Measurements from ENCODE around the gene ARHGAP23. TPM values are rescaled to one million over a fixed set of nuclear protein-coding genes. Genes with fewer than 3 reads are reported as not detected.

Gene ARHGAP23
- total RNA-seq, 2 donors from 2014 or later: 9.4 to 18.0 TPM

DNA sequence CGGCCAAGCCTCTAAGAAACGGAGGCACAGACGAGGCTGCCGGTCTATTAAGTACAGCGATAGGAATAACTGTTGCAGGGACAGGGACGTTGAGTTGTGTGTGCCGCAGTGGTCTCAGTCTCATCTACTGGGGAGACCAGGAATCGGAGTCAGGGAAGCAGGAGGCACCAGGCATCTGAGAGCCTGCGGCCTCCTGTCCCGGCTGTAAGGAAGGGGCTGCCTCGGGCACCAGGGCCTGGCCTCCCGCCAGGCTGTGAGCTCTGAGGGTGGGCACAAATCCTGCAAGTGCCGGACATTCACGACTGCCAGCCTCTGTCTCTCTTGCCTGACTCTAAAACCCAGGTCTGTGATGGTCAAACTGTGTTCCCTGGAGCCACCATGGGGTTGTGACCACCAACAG lies 76.0 kb downstream of the ARHGAP23 start:
- H3K36me3 ChIP-seq (ENCODE audit: control insufficient read depth, insufficient read depth, low read length): no peaks in the 10 kb centered on the region
- Mint-ChIP-seq H3K4me1 (peaks cover 7% of the 10 kb centered on the region), H3K4me3 (no peak overlapping the region), H3K27me3 (ENCODE audit: insufficient read depth) (peaks cover 14% of the 10 kb centered on the region), H3K9me3 (no peaks in the 10 kb centered on the region), H3K36me3 (ENCODE audit: low read depth) (peaks cover 10% of the 10 kb centered on the region), H3K27ac (no peak overlapping the region)
- no peak overlapping the region for H3K9ac ChIP-seq (ENCODE audit: extremely low read depth, low read length, poor library complexity, severe bottlenecking)
- no peaks in the 10 kb centered on the region for H3K9me3 ChIP-seq (ENCODE audit: control insufficient read depth, low read length)
- H3K27ac ChIP-seq (ENCODE audit: low read depth, low read length): no peak overlapping the region
- H3K27me3 ChIP-seq (ENCODE audit: control insufficient read depth, insufficient read depth, low read length, poor library complexity, severe bottlenecking): peaks cover 1% of the 10 kb centered on the region
- DNase-seq: no peak
- no peak overlapping the region for H3K4me3 ChIP-seq (ENCODE audit: low read length)
- H3K4me1 ChIP-seq (ENCODE audit: control insufficient read depth, insufficient read depth, low read length): no peaks in the 10 kb centered on the region
- 91 to 99% methylated on average over 12 to 14 of the region's 14 CpGs for WGBS, 2 experiments (ENCODE audit: insufficient coverage in 1 of 2, insufficient read length in 1 of 2)
- TF ChIP-seq, protein P1, sequence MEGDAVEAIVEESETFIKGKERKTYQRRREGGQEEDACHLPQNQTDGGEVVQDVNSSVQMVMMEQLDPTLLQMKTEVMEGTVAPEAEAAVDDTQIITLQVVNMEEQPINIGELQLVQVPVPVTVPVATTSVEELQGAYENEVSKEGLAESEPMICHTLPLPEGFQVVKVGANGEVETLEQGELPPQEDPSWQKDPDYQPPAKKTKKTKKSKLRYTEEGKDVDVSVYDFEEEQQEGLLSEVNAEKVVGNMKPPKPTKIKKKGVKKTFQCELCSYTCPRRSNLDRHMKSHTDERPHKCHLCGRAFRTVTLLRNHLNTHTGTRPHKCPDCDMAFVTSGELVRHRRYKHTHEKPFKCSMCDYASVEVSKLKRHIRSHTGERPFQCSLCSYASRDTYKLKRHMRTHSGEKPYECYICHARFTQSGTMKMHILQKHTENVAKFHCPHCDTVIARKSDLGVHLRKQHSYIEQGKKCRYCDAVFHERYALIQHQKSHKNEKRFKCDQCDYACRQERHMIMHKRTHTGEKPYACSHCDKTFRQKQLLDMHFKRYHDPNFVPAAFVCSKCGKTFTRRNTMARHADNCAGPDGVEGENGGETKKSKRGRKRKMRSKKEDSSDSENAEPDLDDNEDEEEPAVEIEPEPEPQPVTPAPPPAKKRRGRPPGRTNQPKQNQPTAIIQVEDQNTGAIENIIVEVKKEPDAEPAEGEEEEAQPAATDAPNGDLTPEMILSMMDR (conservative IDR thresholded peaks at IDR 0.05): no peak

DNA sequence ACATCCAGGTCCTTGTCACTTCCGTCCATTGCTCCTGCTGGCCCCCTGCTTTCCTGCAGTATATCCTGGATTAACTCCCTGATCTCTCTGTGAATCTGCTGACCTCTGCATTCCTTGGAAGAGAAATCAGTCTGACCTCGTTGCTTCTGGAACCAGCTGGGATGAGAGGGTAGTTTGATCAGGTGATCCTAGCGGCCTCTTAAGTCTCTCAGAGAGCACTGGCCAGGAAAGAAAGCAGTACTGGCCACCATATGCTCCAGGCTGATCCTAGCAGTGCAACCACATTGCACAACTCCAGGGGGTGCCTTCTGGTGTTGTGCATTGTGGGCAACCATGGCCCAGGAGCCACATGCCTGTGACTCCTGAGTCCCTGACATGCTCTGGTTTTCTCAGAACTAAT lies 79.2 kb downstream of the ARHGAP23 start:
- 84 to 86% methylated on average over 3 of the region's 3 CpGs for WGBS, 2 experiments (ENCODE audit: insufficient coverage in 1 of 2, insufficient read length in 1 of 2)
- Mint-ChIP-seq H3K9me3 (no peaks in the 10 kb centered on the region), H3K27ac (no peak overlapping the region), H3K4me1 (peaks cover 14% of the 10 kb centered on the region), H3K36me3 (ENCODE audit: low read depth) (peaks cover 5% of the 10 kb centered on the region), H3K4me3 (no peak overlapping the region), H3K27me3 (ENCODE audit: insufficient read depth) (peaks cover 39% of the 10 kb centered on the region)
- no peak overlapping the region for H3K9ac ChIP-seq (ENCODE audit: extremely low read depth, low read length, poor library complexity, severe bottlenecking)
- H3K4me3 ChIP-seq (ENCODE audit: low read length): no peak overlapping the region
- H3K36me3 ChIP-seq (ENCODE audit: control insufficient read depth, insufficient read depth, low read length): no peaks in the 10 kb centered on the region
- H3K27ac ChIP-seq (ENCODE audit: low read depth, low read length): no peak overlapping the region
- no peak for DNase-seq
- H3K4me1 ChIP-seq (ENCODE audit: control insufficient read depth, insufficient read depth, low read length): no peaks in the 10 kb centered on the region
- no peaks in the 10 kb centered on the region for H3K9me3 ChIP-seq (ENCODE audit: control insufficient read depth, low read length)
- TF ChIP-seq, protein P1 (conservative IDR thresholded peaks at IDR 0.05): no peak
- H3K27me3 ChIP-seq (ENCODE audit: control insufficient read depth, insufficient read depth, low read length, poor library complexity, severe bottlenecking): peaks cover 32% of the 10 kb centered on the region

DNA sequence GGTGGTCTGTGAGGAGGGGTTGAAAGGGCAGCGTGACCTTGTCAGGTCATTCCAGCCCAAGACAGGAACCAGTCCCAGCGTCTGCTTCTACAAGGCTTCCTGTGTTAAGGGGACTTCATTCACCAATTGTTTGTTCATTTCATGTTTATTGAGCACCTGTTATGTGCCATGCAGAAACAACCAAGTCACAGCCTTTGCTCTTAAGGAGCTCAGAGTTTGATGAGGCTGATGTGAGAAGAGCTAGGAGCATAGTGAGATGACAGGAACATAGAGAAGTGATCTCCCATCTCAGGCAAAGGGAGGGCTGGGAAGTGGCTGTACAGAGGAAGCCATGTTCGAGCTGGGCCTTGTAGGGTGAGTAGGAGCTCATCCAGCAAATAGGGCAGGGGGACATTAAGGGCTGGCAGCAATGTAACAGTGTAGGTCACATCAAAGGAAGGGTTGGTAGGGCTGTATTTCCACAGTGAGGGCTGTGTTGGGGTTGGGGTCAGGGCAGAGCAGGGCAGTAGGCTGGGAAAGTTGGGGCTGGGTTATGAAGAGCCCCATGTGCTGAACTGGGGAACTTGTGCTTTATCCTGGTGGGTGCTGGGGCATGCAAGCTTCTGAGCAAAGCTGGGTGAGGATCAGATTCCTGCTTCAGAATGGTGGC lies 79.8 kb downstream of the ARHGAP23 start:
- TF ChIP-seq, protein P1 (conservative IDR thresholded peaks at IDR 0.05): no peak
- peak; percentile 56 for DNase-seq
- H3K27me3 ChIP-seq (ENCODE audit: control insufficient read depth, insufficient read depth, low read length, poor library complexity, severe bottlenecking): peaks cover 35% of the 10 kb centered on the region
- Mint-ChIP-seq H3K36me3 (ENCODE audit: low read depth) (peaks cover under 1% of the 10 kb centered on the region), H3K4me1 (peaks cover 14% of the 10 kb centered on the region), H3K27me3 (ENCODE audit: insufficient read depth) (peaks cover 43% of the 10 kb centered on the region), H3K9me3 (no peaks in the 10 kb centered on the region), H3K4me3 (no peak overlapping the region), H3K27ac (no peak overlapping the region)
- no peak overlapping the region for H3K9ac ChIP-seq (ENCODE audit: extremely low read depth, low read length, poor library complexity, severe bottlenecking)
- no peaks in the 10 kb centered on the region for H3K36me3 ChIP-seq (ENCODE audit: control insufficient read depth, insufficient read depth, low read length)
- H3K27ac ChIP-seq (ENCODE audit: low read depth, low read length): no peak overlapping the region
- 85 to 89% methylated on average over 3 of the region's 3 CpGs for WGBS, 2 experiments (ENCODE audit: insufficient coverage in 1 of 2, insufficient read length in 1 of 2)
- H3K9me3 ChIP-seq (ENCODE audit: control insufficient read depth, low read length): no peaks in the 10 kb centered on the region
- no peak overlapping the region for H3K4me3 ChIP-seq (ENCODE audit: low read length)
- H3K4me1 ChIP-seq (ENCODE audit: control insufficient read depth, insufficient read depth, low read length): no peaks in the 10 kb centered on the region

All from endodermal cell (in vitro differentiated cells).